Liver (tissue), 9 donors: ENCODE results near the gene OAS1. TPM values are rescaled to one million over a fixed set of nuclear protein-coding genes. Genes with fewer than 3 reads are reported as not detected.

Source experiments
- DNase-seq: peaks from one replicate; pipeline ENCODE4 v3.0.0-alpha.2; 2017; ENCODE audit warnings: low spot score
- H3K27ac ChIP-seq, 2 donors: one replicate each; pipeline ENCODE4 v1.7.0; 2013; ENCODE audit warnings: inconsistent platforms in 2 of 2, low read length in 2 of 2, control low read depth in 1 of 2, low read depth in 1 of 2, mild to moderate bottlenecking in 1 of 2
- H3K27me3 ChIP-seq, 4 donors: one replicate each; pipeline versions ENCODE4 v1.6.1 to v1.7.0; 2013; ENCODE audit warnings: low read length in 3 of 4, inconsistent platforms in 1 of 4, mild to moderate bottlenecking in 1 of 4, moderate library complexity in 1 of 4; ENCODE audit not compliant: control insufficient read depth in 4 of 4, insufficient read depth in 4 of 4
- H3K36me3 ChIP-seq, 4 donors: one replicate each; pipeline versions ENCODE4 v1.6.1 to v1.7.0; 2013; ENCODE audit warnings: low read length in 3 of 4, mild to moderate bottlenecking in 3 of 4, low read depth in 1 of 4, moderate library complexity in 1 of 4; ENCODE audit not compliant: control insufficient read depth in 4 of 4, insufficient read depth in 3 of 4
- H3K4me1 ChIP-seq, 4 donors: one replicate each; pipeline versions ENCODE4 v1.6.1 to v1.7.0; 2013; ENCODE audit warnings: low read length in 3 of 4, mild to moderate bottlenecking in 3 of 4, moderate library complexity in 1 of 4; ENCODE audit not compliant: control insufficient read depth in 4 of 4, insufficient read depth in 4 of 4
- H3K4me3 ChIP-seq, 3 donors: one replicate each; pipeline versions ENCODE4 v1.6.1 to v1.7.0; 2013; ENCODE audit warnings: low read length in 3 of 3, control low read depth in 1 of 3, low read depth in 1 of 3, mild to moderate bottlenecking in 1 of 3
- H3K9ac ChIP-seq, 2 donors: one replicate each; pipeline ENCODE4 v1.7.0; 2013; ENCODE audit warnings: low read length in 2 of 2, mild to moderate bottlenecking in 2 of 2, moderate library complexity in 2 of 2, control low read depth in 1 of 2, low read depth in 1 of 2
- H3K9me3 ChIP-seq, 4 donors: one replicate each; pipeline versions ENCODE4 v1.6.1 to v1.7.0; 2013; ENCODE audit warnings: low read length in 3 of 4; ENCODE audit not compliant: control insufficient read depth in 4 of 4
- CTCF ChIP-seq: fragments of 150-350 bp; IDR thresholded peaks from 2 replicates; pipeline ENCODE4 v1.5.1; 2017; ENCODE audit warnings: improper control_type of control experiment, low read depth, low read length; ENCODE audit not compliant: missing input control
- EGR1 ChIP-seq, 2 donors: IDR thresholded peaks; 2 replicates each; pipeline ENCODE4 v1.6.1; 2016 to 2018; ENCODE audit warnings: antibody characterized with exemption in 2 of 2, low read depth in 2 of 2
- FOXA1 ChIP-seq: IDR thresholded peaks from 2 replicates; pipeline ENCODE4 v1.6.1; 2016; ENCODE audit warnings: antibody characterized with exemption
- FOXA2 ChIP-seq: IDR thresholded peaks from 2 replicates; pipeline ENCODE4 v1.6.1; 2016; ENCODE audit warnings: antibody characterized with exemption
- GABPA ChIP-seq, 2 donors: IDR thresholded peaks in 1 of 2; conservative IDR thresholded peaks in 1 of 2; 2 replicates each; pipeline ENCODE4 v1.6.1; 2016; ENCODE audit warnings: antibody characterized with exemption in 2 of 2, mild to moderate bottlenecking in 1 of 2, moderate library complexity in 1 of 2
- HNF4A ChIP-seq, 2 donors: conservative IDR thresholded peaks; 2 replicates each; pipeline ENCODE4 v1.6.1; 2016; ENCODE audit warnings: antibody characterized with exemption in 2 of 2, mild to moderate bottlenecking in 2 of 2
- HNF4G ChIP-seq: IDR thresholded peaks from 2 replicates; pipeline ENCODE4 v1.6.1; 2016; ENCODE audit warnings: antibody characterized with exemption
- JUND ChIP-seq, 2 donors: IDR thresholded peaks; 2 replicates each; pipeline ENCODE4 v1.6.1; 2016; ENCODE audit warnings: antibody characterized with exemption in 2 of 2
- MAX ChIP-seq: IDR thresholded peaks from 2 replicates; pipeline ENCODE4 v1.6.1; 2016; ENCODE audit warnings: antibody characterized with exemption
- NR2F2 ChIP-seq: IDR thresholded peaks from 2 replicates; pipeline ENCODE4 v1.6.1; 2016; ENCODE audit warnings: antibody characterized with exemption
- RAD21 ChIP-seq, 2 donors: IDR thresholded peaks; 2 replicates each; pipeline ENCODE4 v1.6.1; 2016; ENCODE audit warnings: antibody characterized with exemption in 2 of 2, mild to moderate bottlenecking in 2 of 2
- REST ChIP-seq: IDR thresholded peaks from 2 replicates; pipeline ENCODE4 v1.6.1; 2016; ENCODE audit warnings: antibody characterized with exemption, mild to moderate bottlenecking
- RXRA ChIP-seq, 2 donors: IDR thresholded peaks; 2 replicates each; pipeline ENCODE4 v1.6.1; 2017 to 2018; ENCODE audit warnings: antibody characterized with exemption in 2 of 2, mild to moderate bottlenecking in 1 of 2
- SP1 ChIP-seq: IDR thresholded peaks from 2 replicates; pipeline ENCODE4 v1.6.1; 2018; ENCODE audit warnings: antibody characterized with exemption, mild to moderate bottlenecking
- TAF1 ChIP-seq: conservative IDR thresholded peaks from 2 replicates; pipeline ENCODE4 v1.6.1; 2016; ENCODE audit warnings: antibody characterized with exemption, mild to moderate bottlenecking
- YY1 ChIP-seq: IDR thresholded peaks from 2 replicates; pipeline ENCODE4 v1.6.1; 2016; ENCODE audit warnings: antibody characterized with exemption, mild to moderate bottlenecking
- WGBS: extraction: QIAGEN DNeasy Blood & Tissue Kit; methylation state at CpG from one replicate; pipeline ENCODE4 v1.1.7; 2013; 5-methylcytosine and 5-hydroxymethylcytosine counted together
- polyA plus RNA-seq, 2 donors: library from polyadenylated mRNA; stranded (reverse) in 1 of 2; unstranded in 1 of 2; fragments of 200-250 nt in 1 of 2; fragments of >200 nt in 1 of 2; fragmentation: Nextera tagmentation in 1 of 2; extraction: Ambion mirVana in 1 of 2; gene quantifications; one replicate each; pipeline versions ENCODE4 v1.2.1 to v1.2.3, GENCODE V29; 2013 to 2015
- total RNA-seq, 2 donors: library from RNA; depleted of rRNA; stranded (reverse); fragments of >200 nt; gene quantifications; one replicate each; pipeline ENCODE4 v1.2.3, GENCODE V29; 2014
- TF ChIP-seq, protein P1 (sequence below): IDR thresholded peaks from 2 replicates; pipeline ENCODE4 v1.6.1; 2016; ENCODE audit warnings: antibody characterized with exemption
- TF ChIP-seq, protein P2 (sequence below): IDR thresholded peaks from 2 replicates; pipeline ENCODE4 v1.6.1; 2016; ENCODE audit warnings: antibody characterized with exemption
- donor health status: healthy.
- donor health status: healthy.
- donor health status: healthy.
- donor health status: healthy.
- donor health status: healthy.

Gene OAS1
- total and polyA plus RNA-seq, 4 donors = 20.5 to 26.0 (median 23.4) TPM

GRCh38 chr12:112862636-112863290 lies 44.0 kb upstream of the OAS1 start:
- Histone ChIP-seq H3K9ac (no peak overlapping the region), H3K9me3 (no peaks in the 10 kb centered on the region), H3K36me3 (no peaks in the 10 kb centered on the region), H3K4me3 (no peak overlapping the region), H3K4me1 (no peaks in the 10 kb centered on the region), H3K27me3 (peaks cover 0 to under 1% (median 0%) of the 10 kb centered on the region in 4 donors), H3K27ac (no peak overlapping the region)
- DNase-seq = no peak
- no peak for TF ChIP-seq SP1
- no peak for TF ChIP-seq YY1
- no peak for TF ChIP-seq NR2F2
- TF ChIP-seq GABPA (IDR thresholded peaks at IDR 0.05 in 1 of 2, conservative IDR thresholded peaks at IDR 0.05 in 1 of 2) = no peak
- no peak for TF ChIP-seq REST
- no peak for TF ChIP-seq EGR1 (IDR thresholded peaks at IDR 0.05; ENCODE audit: low read depth in 2 of 2)
- TF ChIP-seq TAF1 = no peak
- no peak for TF ChIP-seq FOXA1
- TF ChIP-seq FOXA2 = no peak
- TF ChIP-seq, protein P1, sequence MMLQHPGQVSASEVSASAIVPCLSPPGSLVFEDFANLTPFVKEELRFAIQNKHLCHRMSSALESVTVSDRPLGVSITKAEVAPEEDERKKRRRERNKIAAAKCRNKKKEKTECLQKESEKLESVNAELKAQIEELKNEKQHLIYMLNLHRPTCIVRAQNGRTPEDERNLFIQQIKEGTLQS = no peak
- no peak for TF ChIP-seq HNF4G
- no peak for TF ChIP-seq RAD21 (IDR thresholded peaks at IDR 0.05)
- no peak for TF ChIP-seq HNF4A (conservative IDR thresholded peaks at IDR 0.05)
- TF ChIP-seq JUND (IDR thresholded peaks at IDR 0.05) = no peak
- TF ChIP-seq MAX = no peak
- TF ChIP-seq RXRA (IDR thresholded peaks at IDR 0.05) = no peak
- no peak for TF ChIP-seq CTCF
- TF ChIP-seq, protein P2, sequence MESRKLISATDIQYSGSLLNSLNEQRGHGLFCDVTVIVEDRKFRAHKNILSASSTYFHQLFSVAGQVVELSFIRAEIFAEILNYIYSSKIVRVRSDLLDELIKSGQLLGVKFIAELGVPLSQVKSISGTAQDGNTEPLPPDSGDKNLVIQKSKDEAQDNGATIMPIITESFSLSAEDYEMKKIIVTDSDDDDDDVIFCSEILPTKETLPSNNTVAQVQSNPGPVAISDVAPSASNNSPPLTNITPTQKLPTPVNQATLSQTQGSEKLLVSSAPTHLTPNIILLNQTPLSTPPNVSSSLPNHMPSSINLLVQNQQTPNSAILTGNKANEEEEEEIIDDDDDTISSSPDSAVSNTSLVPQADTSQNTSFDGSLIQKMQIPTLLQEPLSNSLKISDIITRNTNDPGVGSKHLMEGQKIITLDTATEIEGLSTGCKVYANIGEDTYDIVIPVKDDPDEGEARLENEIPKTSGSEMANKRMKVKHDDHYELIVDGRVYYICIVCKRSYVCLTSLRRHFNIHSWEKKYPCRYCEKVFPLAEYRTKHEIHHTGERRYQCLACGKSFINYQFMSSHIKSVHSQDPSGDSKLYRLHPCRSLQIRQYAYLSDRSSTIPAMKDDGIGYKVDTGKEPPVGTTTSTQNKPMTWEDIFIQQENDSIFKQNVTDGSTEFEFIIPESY = no peak
- 67% methylated on average over 11 of the region's 11 CpGs for WGBS
